Cardiac fibroblast (primary cell): ENCODE measurements around the gene NMNAT2.

ENCODE experiments used
- DNase-seq, 2 donors: peaks; one replicate each; pipeline versions ENCODE4 v3.0.0 to v3.0.0-alpha.2; 2010; ENCODE audit warnings: low read depth in 2 of 2
- H3K4me3 ChIP-seq, 2 donors: replicated peaks in 1 of 2; 1 replicate in 1 of 2; 2 replicates in 1 of 2; pipeline ENCODE4 v1.5.1; 2011; ENCODE audit warnings: low read depth in 2 of 2, low read length in 2 of 2, mild to moderate bottlenecking in 2 of 2, moderate library complexity in 1 of 2
- TF ChIP-seq, protein P1 (sequence below): IDR thresholded peaks from one replicate; pipeline ENCODE4 v1.5.1; 2011; ENCODE audit warnings: low read depth, mild to moderate bottlenecking, low read length, inconsistent platforms

Gene NMNAT2

DNA sequence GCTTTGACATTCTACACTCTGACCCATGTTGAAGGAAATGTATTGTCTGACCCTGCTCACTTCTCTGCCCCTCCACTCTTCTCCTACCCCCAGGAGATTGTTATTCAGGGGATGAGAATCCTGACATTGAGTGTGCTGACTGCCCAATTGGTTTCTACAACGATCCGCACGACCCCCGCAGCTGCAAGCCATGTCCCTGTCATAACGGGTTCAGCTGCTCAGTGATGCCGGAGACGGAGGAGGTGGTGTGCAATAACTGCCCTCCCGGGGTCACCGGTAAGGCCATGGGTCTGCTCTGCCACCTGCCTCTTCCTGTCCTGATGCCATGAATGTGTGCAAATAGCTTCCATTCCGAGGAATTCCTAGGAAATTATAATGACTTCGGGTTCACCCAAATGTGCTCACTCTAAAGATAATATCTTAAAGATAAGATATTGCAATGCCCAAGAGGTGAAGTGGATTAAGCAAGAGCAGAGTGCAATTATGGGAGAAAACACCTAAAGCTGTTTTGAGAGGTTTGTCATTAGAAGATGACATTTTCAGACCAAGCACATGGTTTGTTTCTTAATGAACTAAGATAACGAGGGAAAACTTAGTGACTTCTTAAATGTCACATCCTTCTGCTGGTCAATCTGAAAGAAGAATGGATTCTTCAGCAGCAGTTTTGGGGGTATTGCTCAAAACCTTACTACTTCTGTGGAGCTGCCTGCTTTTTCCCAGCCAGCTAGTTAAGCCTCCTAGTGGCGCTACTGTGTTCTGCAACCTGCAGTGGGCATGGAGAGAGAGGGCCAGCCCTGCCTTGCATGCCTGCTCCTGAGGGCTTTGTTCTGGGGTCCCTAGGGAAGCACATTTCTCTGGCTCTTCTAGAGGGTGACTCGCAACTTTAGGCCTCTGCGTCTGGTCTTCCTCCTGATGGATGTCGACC is 190.5 kb downstream of the NMNAT2 start:
- no peak overlapping the region for H3K4me3 ChIP-seq
- TF ChIP-seq, protein P1, sequence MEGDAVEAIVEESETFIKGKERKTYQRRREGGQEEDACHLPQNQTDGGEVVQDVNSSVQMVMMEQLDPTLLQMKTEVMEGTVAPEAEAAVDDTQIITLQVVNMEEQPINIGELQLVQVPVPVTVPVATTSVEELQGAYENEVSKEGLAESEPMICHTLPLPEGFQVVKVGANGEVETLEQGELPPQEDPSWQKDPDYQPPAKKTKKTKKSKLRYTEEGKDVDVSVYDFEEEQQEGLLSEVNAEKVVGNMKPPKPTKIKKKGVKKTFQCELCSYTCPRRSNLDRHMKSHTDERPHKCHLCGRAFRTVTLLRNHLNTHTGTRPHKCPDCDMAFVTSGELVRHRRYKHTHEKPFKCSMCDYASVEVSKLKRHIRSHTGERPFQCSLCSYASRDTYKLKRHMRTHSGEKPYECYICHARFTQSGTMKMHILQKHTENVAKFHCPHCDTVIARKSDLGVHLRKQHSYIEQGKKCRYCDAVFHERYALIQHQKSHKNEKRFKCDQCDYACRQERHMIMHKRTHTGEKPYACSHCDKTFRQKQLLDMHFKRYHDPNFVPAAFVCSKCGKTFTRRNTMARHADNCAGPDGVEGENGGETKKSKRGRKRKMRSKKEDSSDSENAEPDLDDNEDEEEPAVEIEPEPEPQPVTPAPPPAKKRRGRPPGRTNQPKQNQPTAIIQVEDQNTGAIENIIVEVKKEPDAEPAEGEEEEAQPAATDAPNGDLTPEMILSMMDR: peak; percentile 91
- DNase-seq: peak; percentile 69 to 76

DNA sequence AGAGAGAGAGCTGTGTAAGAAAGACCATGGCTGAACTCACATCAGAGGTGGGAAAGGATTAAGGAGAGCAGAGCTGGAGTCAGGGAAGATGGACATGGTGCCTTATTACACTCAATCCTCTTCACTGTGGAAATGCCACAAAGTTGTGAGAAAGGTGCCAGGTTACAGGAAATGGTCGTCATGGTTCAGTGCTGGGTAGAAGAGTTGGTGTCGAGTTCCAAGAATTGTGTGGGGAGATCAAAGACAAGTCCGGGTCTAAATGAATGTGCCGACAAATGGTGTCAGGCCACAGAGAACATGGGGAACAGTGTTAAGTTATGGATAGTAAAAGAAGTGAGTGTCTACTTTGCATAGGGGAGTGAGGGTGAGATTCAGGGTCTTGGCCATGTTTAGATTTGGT is 191.2 kb downstream of the NMNAT2 start:
- no peak overlapping the region for H3K4me3 ChIP-seq
- TF ChIP-seq, protein P1: no peak
- DNase-seq: no peak

DNA sequence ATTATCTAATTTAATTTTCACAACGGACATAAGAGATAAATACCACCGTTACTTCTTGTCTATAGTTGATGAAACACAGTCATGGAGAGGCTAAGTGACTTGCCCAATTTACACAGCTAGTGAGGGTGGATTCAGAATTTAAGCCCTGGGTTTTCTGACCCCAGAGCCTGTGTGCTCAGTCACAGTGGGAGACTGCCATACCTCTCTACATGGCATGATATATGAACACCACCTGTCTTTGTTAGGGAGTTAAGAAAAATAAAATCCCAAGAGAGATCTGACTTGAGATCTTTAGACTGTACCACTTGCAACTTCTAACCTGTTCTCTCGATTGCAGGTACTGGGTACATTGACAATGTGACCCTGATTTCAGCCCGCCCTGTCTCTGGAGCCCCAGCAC is 191.8 kb downstream of the NMNAT2 start:
- H3K4me3 ChIP-seq: no peak overlapping the region
- TF ChIP-seq, protein P1: no peak
- no peak for DNase-seq

DNA sequence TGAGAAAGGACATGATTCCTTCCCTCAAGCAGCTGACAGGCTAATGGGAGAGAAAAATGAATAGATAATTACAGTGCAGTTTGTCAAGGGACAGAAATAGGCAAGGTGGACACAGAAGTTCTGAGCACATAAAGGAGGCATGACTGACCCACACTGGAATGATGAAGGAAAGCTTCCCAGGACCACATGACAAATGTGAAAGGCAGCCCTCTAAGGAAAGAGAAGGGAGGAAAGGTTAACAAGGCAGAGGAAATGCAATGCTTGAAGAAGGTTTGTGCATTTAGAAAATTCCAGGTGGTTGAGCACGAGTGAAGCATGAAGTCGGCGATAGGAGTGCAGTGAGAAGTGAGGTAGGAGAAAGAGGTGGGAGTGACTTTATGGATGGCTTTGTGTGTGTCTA is 194.7 kb downstream of the NMNAT2 start:
- TF ChIP-seq, protein P1: no peak
- H3K4me3 ChIP-seq: no peak overlapping the region
- DNase-seq: peak in 1 of 2 donors; percentile 22

DNA sequence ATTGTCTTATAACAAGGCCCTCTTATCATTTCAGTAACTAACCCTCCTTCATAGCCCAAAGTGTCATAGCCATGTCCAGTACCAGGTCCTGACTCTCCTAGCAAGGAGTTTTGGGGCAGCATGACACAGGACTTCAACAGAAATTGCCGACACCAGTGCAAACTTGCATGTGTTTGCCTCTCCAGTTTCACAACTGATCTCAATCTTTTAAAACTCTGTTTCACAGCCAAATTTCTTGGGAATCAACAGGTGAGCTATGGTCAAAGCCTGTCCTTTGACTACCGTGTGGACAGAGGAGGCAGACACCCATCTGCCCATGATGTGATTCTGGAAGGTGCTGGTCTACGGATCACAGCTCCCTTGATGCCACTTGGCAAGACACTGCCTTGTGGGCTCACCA is 195.3 kb downstream of the NMNAT2 start:
- no peak overlapping the region for H3K4me3 ChIP-seq
- TF ChIP-seq, protein P1: no peak
- no peak for DNase-seq

DNA sequence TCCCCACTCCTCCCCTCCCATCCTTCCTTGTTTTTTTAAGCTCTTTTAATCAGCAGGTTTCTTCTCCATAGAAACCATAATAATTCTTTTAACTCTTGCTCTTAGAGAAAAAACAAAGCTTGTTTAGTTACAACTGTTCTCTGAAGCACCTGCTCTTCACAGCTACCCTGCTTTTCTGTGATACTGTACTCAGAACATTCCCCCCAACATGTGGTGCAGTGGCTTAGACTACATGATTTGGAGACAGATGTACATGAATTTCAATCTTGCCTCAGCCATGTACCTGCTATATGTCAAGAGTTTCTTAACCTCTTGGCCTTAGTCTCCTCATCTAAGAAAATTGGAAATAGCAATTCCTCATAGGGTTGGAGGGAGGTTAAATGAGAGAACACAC is 198.6 kb downstream of the NMNAT2 start:
- TF ChIP-seq, protein P1: no peak
- no peak overlapping the region for H3K4me3 ChIP-seq
- no peak for DNase-seq
